AG04450 (cell line): ENCODE measurements around the gene BBS2. TPM values are rescaled to one million over a fixed set of nuclear protein-coding genes. Genes with fewer than 3 reads are reported as not detected.

Experiments
- CTCF ChIA-PET: fragments of 300-600, 350-600 bp; formaldehyde crosslinking; extraction: SDS; loops from one replicate; lab custom pipeline; 2022; ENCODE audit warnings: antibody characterized with exemption, inconsistent platforms; lab: Charles Lee
- POLR2A ChIA-PET: fragments of 350-600 bp; formaldehyde crosslinking; extraction: SDS; loops from one replicate; lab custom pipeline; 2021; ENCODE audit warnings: antibody characterized with exemption, inconsistent platforms; lab: Yijun Ruan, JAX
- DNase-seq: peaks from one replicate; pipeline ENCODE4 v3.0.0-alpha.2; 2011; ENCODE audit warnings: low read depth, low spot score
- H3K27ac ChIP-seq: one replicate; pipeline ENCODE4 v1.5.1; 2012; ENCODE audit warnings: low read depth, low read length, control low read depth
- H3K27me3 ChIP-seq: one replicate; pipeline ENCODE4 v1.6.0; 2012; ENCODE audit warnings: low read length; ENCODE audit not compliant: control insufficient read depth, insufficient read depth
- H3K4me3 ChIP-seq: 2 replicates; pipeline ENCODE4 v1.5.1; 2011; ENCODE audit warnings: mild to moderate bottlenecking, low read depth, low read length, control low read depth
- H3K9me3 ChIP-seq: 2 replicates; pipeline ENCODE4 v1.5.1; 2012; ENCODE audit warnings: low read length; ENCODE audit not compliant: control insufficient read depth, insufficient read depth
- CTCF ChIP-seq: IDR thresholded peaks from 2 replicates; pipeline ENCODE4 v1.5.1; 2011; ENCODE audit warnings: low read depth, low read length, control low read depth, inconsistent platforms
- polyA plus RNA-seq: library from polyadenylated mRNA; depleted of rRNA; stranded (reverse); fragments of >200 nt; gene quantifications from 2 replicates; pipeline ENCODE4 v1.2.3, GENCODE V29; 2011

Gene BBS2
- polyA plus RNA-seq, 1 experiment: 53.6 TPM

GRCh38 chr16:56477096-56477878 is 42.5 kb downstream of the BBS2 start:
- Histone ChIP-seq H3K4me3 (no peak overlapping the region), H3K27me3 (no peaks in the 10 kb centered on the region), H3K9me3 (no peaks in the 10 kb centered on the region), H3K27ac (peak overlapping the region; percentile 82)
- ChIA-PET CTCF (interaction anchor here (1.5 to 2.6 kb wide), 2 partner anchors 124 to 225 kb away, joined by 6 to 9 read pairs; no protein-coding TSS in a partner anchor), POLR2A (no interaction called here)
- peak; percentile 58 for DNase-seq
- no peak for TF ChIP-seq CTCF

GRCh38 chr16:56475201-56475600 is 44.6 kb downstream of the BBS2 start:
- Histone ChIP-seq H3K27me3 (no peaks in the 10 kb centered on the region), H3K9me3 (no peaks in the 10 kb centered on the region), H3K27ac (no peak overlapping the region), H3K4me3 (no peak overlapping the region)
- POLR2A ChIA-PET: interaction anchor here (0.6 kb wide), 1 partner anchor 37 kb away, joined by 3 read pairs; no protein-coding TSS in a partner anchor
- CTCF ChIA-PET: interaction anchor here (0.6 to 1.8 kb wide), 2 partner anchors 65 to 227 kb away, joined by 7 to 12 read pairs; no protein-coding TSS in a partner anchor
- DNase-seq: no peak
- no peak for TF ChIP-seq CTCF

GRCh38 chr16:56470666-56471065 is 49.2 kb downstream of the BBS2 start:
- Histone ChIP-seq H3K27ac (no peak overlapping the region), H3K9me3 (no peaks in the 10 kb centered on the region), H3K27me3 (no peaks in the 10 kb centered on the region), H3K4me3 (no peak overlapping the region)
- no peak for DNase-seq
- TF ChIP-seq CTCF: no peak
- ChIA-PET POLR2A (no interaction called here), CTCF (interaction anchor here (0.9 kb wide), 1 partner anchor 232 kb away, joined by 3 read pairs; no protein-coding TSS in a partner anchor)

GRCh38 chr16:56470232-56470631 is 49.6 kb downstream of the BBS2 start:
- Histone ChIP-seq H3K27ac (no peak overlapping the region), H3K27me3 (no peaks in the 10 kb centered on the region), H3K9me3 (no peaks in the 10 kb centered on the region), H3K4me3 (no peak overlapping the region)
- no peak for TF ChIP-seq CTCF
- DNase-seq: no peak
- CTCF ChIA-PET: no interaction called here
- POLR2A ChIA-PET: no interaction called here

- ChIA-PET CTCF (interaction anchor here (0.7 kb wide), 1 partner anchor 186 kb away, joined by 7 read pairs; no protein-coding TSS in a partner anchor), POLR2A (no interaction called here)
Measured at GRCh38 chr16:56469748-56470147, 50.1 kb downstream of the BBS2 start.

More at GRCh38 chr16:56469748-56470147, 50.1 kb downstream of the BBS2 start:
- Histone ChIP-seq H3K27me3 (no peaks in the 10 kb centered on the region), H3K9me3 (no peaks in the 10 kb centered on the region), H3K4me3 (no peak overlapping the region), H3K27ac (no peak overlapping the region)
- DNase-seq: no peak
- no peak for TF ChIP-seq CTCF
